Thyroid gland (tissue), 4 donors: ENCODE measurements around the gene TCP1. TPM values are rescaled to one million over a fixed set of nuclear protein-coding genes. Genes with fewer than 3 reads are reported as not detected.

Experiments
- DNase-seq, 2 donors: peaks; one replicate each; pipeline ENCODE4 v3.0.0-alpha.2; 2019
- H3K27ac ChIP-seq, 3 donors: fragments of 200-600 bp; sonication (generic); 1 replicate in 2 of 3; 2 replicates in 1 of 3; pipeline ENCODE4 v1.5.1; 2016 to 2019; ENCODE audit warnings: mild to moderate bottlenecking in 1 of 3, moderate library complexity in 1 of 3
- H3K27me3 ChIP-seq: fragments of 200-600 bp; sonication (generic); one replicate; pipeline ENCODE4 v1.5.1; 2019
- H3K36me3 ChIP-seq, 2 donors: fragments of 200-600 bp; sonication (generic); one replicate each; pipeline ENCODE4 v1.5.1; 2016 to 2019
- H3K4me1 ChIP-seq, 2 donors: fragments of 200-600 bp; sonication (generic); one replicate each; pipeline ENCODE4 v1.5.1; 2017 to 2019
- H3K4me3 ChIP-seq, 3 donors: fragments of 200-600 bp; sonication (generic); replicated peaks in 1 of 3; 1 replicate in 2 of 3; 2 replicates in 1 of 3; pipeline ENCODE4 v1.5.1; 2016; ENCODE audit warnings: mild to moderate bottlenecking in 1 of 3
- H3K9me3 ChIP-seq: fragments of 200-600 bp; sonication (generic); one replicate; pipeline ENCODE4 v1.5.1; 2017
- CTCF ChIP-seq, 6 experiments: fragments of 200-600 bp in 3 of 6; fragments of 450-650 bp in 3 of 6; sonication (generic) in 3 of 6; IDR thresholded peaks; one replicate each; pipeline ENCODE4 v1.5.1; 2016 to 2019; ENCODE audit warnings: antibody characterized with exemption in 6 of 6, mild to moderate bottlenecking in 2 of 6, inconsistent platforms in 1 of 6, moderate library complexity in 1 of 6
- POLR2A ChIP-seq, 2 donors: fragments of 450-650 bp; IDR thresholded peaks; one replicate each; pipeline ENCODE4 v1.6.1; 2017; ENCODE audit warnings: antibody characterized with exemption in 2 of 2, mild to moderate bottlenecking in 2 of 2, moderate library complexity in 1 of 2
- WGBS, 2 donors: methylation state at CpG; one replicate each; pipeline ENCODE4 v1.1.5; 2017; 5-methylcytosine and 5-hydroxymethylcytosine counted together
- intact Hi-C: fragments of 100-400 bp; cut with DNase I; formaldehyde crosslinking; loops from one replicate; pipeline ENCODE4 v1.15.1; 2023
- total RNA-seq, 4 donors: library from RNA; depleted of rRNA; stranded (reverse); fragments of >200 nt; gene quantifications; one replicate each; pipeline ENCODE4 v1.2.3, GENCODE V29; 2016

TCP1 gene
- total RNA-seq, 4 donors from 2014 or later, result 93.4 to 139 (median 124) TPM

- Histone ChIP-seq H3K9me3 (no peaks in the 10 kb centered on the region), H3K27me3 (no peaks in the 10 kb centered on the region), H3K4me1 (no peaks in the 10 kb centered on the region), H3K27ac (no peak overlapping the region), H3K36me3 (no peaks in the 10 kb centered on the region), H3K4me3 (no peak overlapping the region)
- no peak for DNase-seq
- WGBS, 2 donors, result 88 to 92% methylated on average over 4 to 5 of the region's 5 CpGs
- TF ChIP-seq POLR2A (IDR thresholded peaks at IDR 0.05) (no peak), CTCF (IDR thresholded peaks at IDR 0.05) (no peak)
- intact Hi-C loops, result no loop called here
Observed at GRCh38 chr6:159833997-159834603, 44.7 kb upstream of the TCP1 start.

- no peak for TF ChIP-seq POLR2A (IDR thresholded peaks at IDR 0.05)
- no peak for TF ChIP-seq CTCF (IDR thresholded peaks at IDR 0.05)
Observed at GRCh38 chr6:159833556-159833955, 44.2 kb upstream of the TCP1 start.

GRCh38 chr6:159832946-159833345, 43.5 kb upstream of the TCP1 start:
- Histone ChIP-seq H3K27ac (no peak overlapping the region), H3K4me3 (no peak overlapping the region)
- intact Hi-C loops, result no loop called here

More at GRCh38 chr6:159833556-159833955, 44.2 kb upstream of the TCP1 start:
- Histone ChIP-seq H3K4me1 (no peaks in the 10 kb centered on the region), H3K27ac (no peak overlapping the region), H3K4me3 (no peak overlapping the region), H3K9me3 (no peaks in the 10 kb centered on the region), H3K36me3 (no peaks in the 10 kb centered on the region), H3K27me3 (no peaks in the 10 kb centered on the region)
- intact Hi-C loops, result no loop called here
- DNase-seq, result no peak
- 63 to 73% methylated on average over 2 of the region's 2 CpGs for WGBS, 2 donors

GRCh38 chr6:159831373-159831679, 41.9 kb upstream of the TCP1 start:
- Histone ChIP-seq H3K36me3 (no peaks in the 10 kb centered on the region), H3K27ac (no peak overlapping the region), H3K9me3 (no peaks in the 10 kb centered on the region), H3K4me3 (no peak overlapping the region), H3K27me3 (no peaks in the 10 kb centered on the region), H3K4me1 (no peaks in the 10 kb centered on the region)
- DNase-seq, result peak in 1 of 2 donors; percentile 37
- 53 to 59% methylated on average over 4 of the region's 4 CpGs for WGBS, 2 donors
- intact Hi-C loops, result no loop called here
- TF ChIP-seq POLR2A (IDR thresholded peaks at IDR 0.05) (no peak), CTCF (IDR thresholded peaks at IDR 0.05) (no peak)

More at GRCh38 chr6:159832946-159833345, 43.5 kb upstream of the TCP1 start:
- TF ChIP-seq CTCF (IDR thresholded peaks at IDR 0.05) (no peak), POLR2A (IDR thresholded peaks at IDR 0.05) (no peak)
- 65 to 75% methylated on average over 4 of the region's 4 CpGs for WGBS, 2 donors
- DNase-seq, result no peak
- Histone ChIP-seq H3K36me3 (no peaks in the 10 kb centered on the region), H3K9me3 (no peaks in the 10 kb centered on the region), H3K27me3 (no peaks in the 10 kb centered on the region), H3K4me1 (no peaks in the 10 kb centered on the region)

- 69 to 73% methylated on average over 10 to 11 of the region's 11 CpGs for WGBS, 2 donors
- no peak overlapping the region for H3K27ac ChIP-seq
- H3K4me1 ChIP-seq, result no peaks in the 10 kb centered on the region
- no peaks in the 10 kb centered on the region for H3K36me3 ChIP-seq
- intact Hi-C loops, result no loop called here
- DNase-seq, result no peak
- no peaks in the 10 kb centered on the region for H3K27me3 ChIP-seq
- no peak for TF ChIP-seq POLR2A (IDR thresholded peaks at IDR 0.05)
- TF ChIP-seq CTCF (IDR thresholded peaks at IDR 0.05), result no peak
- H3K4me3 ChIP-seq, result no peak overlapping the region
- no peaks in the 10 kb centered on the region for H3K9me3 ChIP-seq
Observed at GRCh38 chr6:159830501-159831372, 41.3 kb upstream of the TCP1 start.
